Nephron progenitor cell (in vitro differentiated cells): ENCODE measurements around the gene TIGD1.

Source experiments
- DNase-seq: peaks from one replicate; pipeline ENCODE4 v3.0.0; 2021
- H3K27ac Mint-ChIP-seq: 2 replicates; pipeline ENCODE4 v1.8.0; 2021; ENCODE audit warnings: mild to moderate bottlenecking, moderate library complexity, mixed read lengths
- H3K27me3 Mint-ChIP-seq: 2 replicates; pipeline ENCODE4 v1.8.0; 2021; ENCODE audit warnings: mild to moderate bottlenecking, low read depth, mixed read lengths; ENCODE audit not compliant: poor library complexity
- H3K36me3 Mint-ChIP-seq: 2 replicates; pipeline ENCODE4 v1.8.0; 2021; ENCODE audit warnings: low read depth, mixed read lengths
- H3K4me1 Mint-ChIP-seq: 2 replicates; pipeline ENCODE4 v1.8.0; 2021; ENCODE audit warnings: mixed read lengths
- H3K4me3 Mint-ChIP-seq: 2 replicates; pipeline ENCODE4 v1.8.0; 2021; ENCODE audit warnings: mild to moderate bottlenecking, moderate library complexity, mixed read lengths
- H3K9me3 Mint-ChIP-seq: 2 replicates; pipeline ENCODE4 v1.8.0; 2021; ENCODE audit warnings: mild to moderate bottlenecking, moderate library complexity, mixed read lengths
- TF ChIP-seq, protein P1 (sequence below): fragments of 200-600 bp; sonication (generic); IDR thresholded peaks from 2 replicates; pipeline ENCODE4 v1.5.0; 2021; ENCODE audit warnings: antibody characterized with exemption

TIGD1 gene

DNA sequence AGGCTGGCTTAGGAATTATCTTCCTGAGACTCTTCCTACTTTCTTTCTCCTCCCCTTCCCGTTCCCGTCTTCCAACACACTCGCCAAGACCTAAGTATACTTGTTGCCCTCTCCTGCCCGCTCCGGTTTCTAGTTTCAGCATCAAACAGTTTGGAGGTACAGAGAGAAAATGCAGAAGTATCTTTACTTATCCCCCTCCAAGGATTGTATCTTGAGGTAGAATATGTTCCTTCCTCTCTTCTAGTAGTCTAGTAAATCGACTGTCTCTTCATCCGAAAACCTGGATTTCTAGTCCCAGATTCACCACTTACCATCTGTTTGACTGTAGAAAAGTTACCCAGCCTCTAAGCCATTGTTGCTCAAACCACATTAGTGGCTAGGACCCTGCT lies 887 bp upstream of the TIGD1 start:
- Mint-ChIP-seq H3K27me3 (no peaks in the 10 kb centered on the region), H3K4me1 (peaks cover 28% of the 10 kb centered on the region), H3K36me3 (peaks cover 73% of the 10 kb centered on the region), H3K27ac (peak overlapping the region; percentile 97), H3K9me3 (peaks cover 39% of the 10 kb centered on the region), H3K4me3 (peak overlapping the region; percentile 97)
- TF ChIP-seq, protein P1, sequence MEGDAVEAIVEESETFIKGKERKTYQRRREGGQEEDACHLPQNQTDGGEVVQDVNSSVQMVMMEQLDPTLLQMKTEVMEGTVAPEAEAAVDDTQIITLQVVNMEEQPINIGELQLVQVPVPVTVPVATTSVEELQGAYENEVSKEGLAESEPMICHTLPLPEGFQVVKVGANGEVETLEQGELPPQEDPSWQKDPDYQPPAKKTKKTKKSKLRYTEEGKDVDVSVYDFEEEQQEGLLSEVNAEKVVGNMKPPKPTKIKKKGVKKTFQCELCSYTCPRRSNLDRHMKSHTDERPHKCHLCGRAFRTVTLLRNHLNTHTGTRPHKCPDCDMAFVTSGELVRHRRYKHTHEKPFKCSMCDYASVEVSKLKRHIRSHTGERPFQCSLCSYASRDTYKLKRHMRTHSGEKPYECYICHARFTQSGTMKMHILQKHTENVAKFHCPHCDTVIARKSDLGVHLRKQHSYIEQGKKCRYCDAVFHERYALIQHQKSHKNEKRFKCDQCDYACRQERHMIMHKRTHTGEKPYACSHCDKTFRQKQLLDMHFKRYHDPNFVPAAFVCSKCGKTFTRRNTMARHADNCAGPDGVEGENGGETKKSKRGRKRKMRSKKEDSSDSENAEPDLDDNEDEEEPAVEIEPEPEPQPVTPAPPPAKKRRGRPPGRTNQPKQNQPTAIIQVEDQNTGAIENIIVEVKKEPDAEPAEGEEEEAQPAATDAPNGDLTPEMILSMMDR = no peak
- DNase-seq = no peak

DNA sequence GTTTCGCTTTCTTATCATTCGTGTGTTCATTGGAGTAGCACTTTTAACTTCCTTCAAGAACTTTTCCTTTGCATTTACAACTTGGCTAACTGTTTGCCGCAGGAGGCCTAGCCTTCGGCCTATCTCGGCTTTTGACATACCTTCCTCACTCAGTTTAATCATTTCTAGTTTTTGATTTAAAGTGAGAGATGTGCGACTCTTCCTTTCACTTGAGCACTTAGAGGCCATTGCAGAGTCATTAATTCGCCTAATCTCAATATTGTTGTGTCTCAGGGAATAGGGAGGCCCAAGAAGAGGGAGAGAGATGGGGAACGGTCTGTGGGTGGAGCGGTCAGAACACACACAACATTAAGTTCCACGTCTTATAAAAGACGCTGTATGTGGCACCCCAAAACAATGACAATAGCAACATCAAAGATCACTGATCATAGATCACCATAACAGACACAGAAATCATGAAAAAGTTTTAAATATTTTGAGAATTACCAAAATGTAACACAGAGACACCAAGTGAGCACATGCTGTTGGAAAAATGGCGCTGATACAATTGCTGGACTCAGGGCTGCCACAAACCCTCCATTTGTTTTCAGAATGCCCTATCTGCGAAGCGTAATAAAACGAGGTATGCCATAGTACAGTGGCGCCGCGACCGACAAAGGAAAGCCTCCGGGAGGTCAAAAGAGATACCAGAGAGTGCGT lies 553 bp downstream of the TIGD1 start:
- H3K27me3 Mint-ChIP-seq = no peaks in the 10 kb centered on the region
- H3K27ac Mint-ChIP-seq = peak overlapping the region; percentile 98
- peak overlapping the region; percentile 97 for H3K4me3 Mint-ChIP-seq
- peaks cover 39% of the 10 kb centered on the region for H3K9me3 Mint-ChIP-seq
- no peak for DNase-seq
- TF ChIP-seq, protein P1 = no peak
- H3K4me1 Mint-ChIP-seq = peaks cover 28% of the 10 kb centered on the region
- peaks cover 75% of the 10 kb centered on the region for H3K36me3 Mint-ChIP-seq

DNA sequence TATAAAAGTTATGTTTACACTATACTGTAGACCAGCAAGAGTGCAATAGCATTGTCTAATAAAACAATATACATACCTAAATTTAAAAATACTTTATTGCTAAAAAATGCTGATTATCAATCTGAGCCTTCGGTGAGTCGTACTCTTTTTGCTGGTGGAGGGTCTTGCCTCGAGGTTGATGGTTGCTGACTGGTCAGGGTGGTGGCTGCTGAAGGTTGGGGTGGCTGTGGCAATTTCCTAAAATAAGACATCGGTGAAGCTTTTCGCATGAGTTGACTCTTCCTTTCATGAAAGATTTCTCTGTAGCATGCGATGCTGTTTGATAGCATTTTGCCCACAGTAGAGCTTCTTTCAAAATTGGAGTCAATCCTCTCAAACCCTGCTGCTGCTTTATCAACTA lies 2.4 kb downstream of the TIGD1 start:
- TF ChIP-seq, protein P1 = no peak
- no peak overlapping the region for H3K4me3 Mint-ChIP-seq
- H3K9me3 Mint-ChIP-seq = peaks cover 39% of the 10 kb centered on the region
- peaks cover 68% of the 10 kb centered on the region for H3K36me3 Mint-ChIP-seq
- no peak overlapping the region for H3K27ac Mint-ChIP-seq
- H3K4me1 Mint-ChIP-seq = peaks cover 25% of the 10 kb centered on the region
- no peak for DNase-seq
- H3K27me3 Mint-ChIP-seq = no peaks in the 10 kb centered on the region

DNA sequence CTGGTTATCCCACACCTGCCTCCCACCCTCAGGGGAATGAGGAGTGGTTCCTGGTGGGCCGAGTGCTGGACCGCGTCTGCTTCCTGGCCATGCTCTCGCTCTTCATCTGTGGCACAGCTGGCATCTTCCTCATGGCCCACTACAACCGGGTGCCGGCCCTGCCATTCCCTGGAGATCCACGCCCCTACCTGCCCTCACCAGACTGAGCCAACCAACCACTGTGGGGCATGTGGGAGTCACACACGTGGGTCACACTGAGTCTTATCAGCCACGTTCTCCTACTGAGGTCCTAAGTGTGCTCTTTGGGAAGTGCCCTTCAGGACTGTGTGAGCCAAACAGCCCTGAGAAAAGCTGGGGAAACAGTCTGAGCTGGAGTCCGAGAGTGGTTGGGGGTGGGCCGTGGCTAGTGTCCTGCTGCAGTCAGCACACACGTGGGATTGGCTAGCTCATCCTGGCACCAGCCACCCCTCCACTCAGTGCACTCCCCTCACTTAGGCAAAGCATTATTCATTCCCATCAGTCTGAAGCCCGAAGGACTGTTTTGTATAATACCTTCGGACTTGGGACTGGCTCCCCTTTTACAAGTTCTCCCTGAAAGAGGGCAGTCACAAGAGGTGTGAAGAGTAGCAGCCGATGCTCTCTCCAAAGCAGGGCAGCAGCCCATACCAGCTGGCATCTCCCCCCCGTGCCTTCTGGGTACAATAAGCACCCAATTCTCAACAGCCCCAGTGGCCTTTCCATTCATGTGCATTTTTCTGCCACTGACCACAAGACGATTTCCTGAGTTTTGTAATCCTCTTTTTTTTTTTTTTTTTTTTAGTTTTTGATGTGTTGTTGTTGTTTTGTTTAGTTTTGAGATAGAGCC lies 4.6 kb downstream of the TIGD1 start:
- no peak for DNase-seq
- peaks cover 61% of the 10 kb centered on the region for H3K36me3 Mint-ChIP-seq
- no peaks in the 10 kb centered on the region for H3K27me3 Mint-ChIP-seq
- H3K9me3 Mint-ChIP-seq = peaks cover 39% of the 10 kb centered on the region
- H3K4me1 Mint-ChIP-seq = peaks cover 28% of the 10 kb centered on the region
- no peak overlapping the region for H3K27ac Mint-ChIP-seq
- H3K4me3 Mint-ChIP-seq = no peak overlapping the region
- TF ChIP-seq, protein P1 = no peak

DNA sequence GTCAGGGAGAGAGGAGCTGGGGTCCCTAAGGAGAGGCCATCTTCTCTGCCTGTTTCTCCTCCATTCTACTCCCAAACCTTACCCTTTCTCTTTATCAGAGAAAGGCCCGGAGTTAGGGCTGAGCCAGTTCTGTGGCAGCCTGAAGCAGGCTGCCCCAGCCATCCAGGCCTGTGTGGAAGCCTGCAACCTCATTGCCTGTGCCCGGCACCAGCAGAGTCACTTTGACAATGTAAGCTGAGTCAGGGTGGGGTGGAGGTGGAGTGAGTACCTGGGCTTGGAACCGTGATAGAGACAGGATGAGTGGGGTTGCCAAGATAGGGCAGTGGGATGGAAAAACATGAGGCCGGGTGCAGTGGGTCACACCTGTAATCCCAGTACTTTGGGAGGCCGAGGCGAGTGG lies 5.7 kb downstream of the TIGD1 start:
- peaks cover 58% of the 10 kb centered on the region for H3K36me3 Mint-ChIP-seq
- H3K27me3 Mint-ChIP-seq = no peaks in the 10 kb centered on the region
- TF ChIP-seq, protein P1 = no peak
- H3K27ac Mint-ChIP-seq = peak overlapping the region; percentile 80
- peaks cover 33% of the 10 kb centered on the region for H3K4me1 Mint-ChIP-seq
- peaks cover 33% of the 10 kb centered on the region for H3K9me3 Mint-ChIP-seq
- no peak for DNase-seq
- no peak overlapping the region for H3K4me3 Mint-ChIP-seq
